Gastroesophageal sphincter (tissue), 3 donors: ENCODE measurements around the gene STXBP5L.

Experiments used
- EP300 ChIP-seq: sonication (generic); formaldehyde crosslinking; IDR thresholded peaks from one replicate; pipeline ENCODE4 v1.6.1; 2017; ENCODE audit warnings: antibody characterized with exemption, mild to moderate bottlenecking
- POLR2A ChIP-seq, 2 donors: fragments of 450-650 bp; IDR thresholded peaks; one replicate each; pipeline ENCODE4 v1.6.1; 2017; ENCODE audit warnings: antibody characterized with exemption in 2 of 2, mild to moderate bottlenecking in 2 of 2, moderate library complexity in 1 of 2
- POLR2AphosphoS5 ChIP-seq: sonication (generic); formaldehyde crosslinking; IDR thresholded peaks from one replicate; pipeline ENCODE4 v1.6.1; 2017; ENCODE audit warnings: antibody characterized with exemption
- TF ChIP-seq, protein P1 (sequence below), 4 experiments: fragments of 200-600 bp in 2 of 4; fragments of 450-650 bp in 2 of 4; sonication (generic) in 1 of 4; IDR thresholded peaks; one replicate each; pipeline ENCODE4 v1.5.1; 2017 to 2019; ENCODE audit warnings: antibody characterized with exemption in 4 of 4, mild to moderate bottlenecking in 2 of 4, moderate library complexity in 2 of 4

GRCh38 chr3:121064121-121064520, 156.1 kb downstream of the STXBP5L start:
- TF ChIP-seq EP300 (no peak), POLR2A (IDR thresholded peaks at IDR 0.05) (no peak), POLR2AphosphoS5 (no peak)
- TF ChIP-seq, protein P1, sequence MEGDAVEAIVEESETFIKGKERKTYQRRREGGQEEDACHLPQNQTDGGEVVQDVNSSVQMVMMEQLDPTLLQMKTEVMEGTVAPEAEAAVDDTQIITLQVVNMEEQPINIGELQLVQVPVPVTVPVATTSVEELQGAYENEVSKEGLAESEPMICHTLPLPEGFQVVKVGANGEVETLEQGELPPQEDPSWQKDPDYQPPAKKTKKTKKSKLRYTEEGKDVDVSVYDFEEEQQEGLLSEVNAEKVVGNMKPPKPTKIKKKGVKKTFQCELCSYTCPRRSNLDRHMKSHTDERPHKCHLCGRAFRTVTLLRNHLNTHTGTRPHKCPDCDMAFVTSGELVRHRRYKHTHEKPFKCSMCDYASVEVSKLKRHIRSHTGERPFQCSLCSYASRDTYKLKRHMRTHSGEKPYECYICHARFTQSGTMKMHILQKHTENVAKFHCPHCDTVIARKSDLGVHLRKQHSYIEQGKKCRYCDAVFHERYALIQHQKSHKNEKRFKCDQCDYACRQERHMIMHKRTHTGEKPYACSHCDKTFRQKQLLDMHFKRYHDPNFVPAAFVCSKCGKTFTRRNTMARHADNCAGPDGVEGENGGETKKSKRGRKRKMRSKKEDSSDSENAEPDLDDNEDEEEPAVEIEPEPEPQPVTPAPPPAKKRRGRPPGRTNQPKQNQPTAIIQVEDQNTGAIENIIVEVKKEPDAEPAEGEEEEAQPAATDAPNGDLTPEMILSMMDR (IDR thresholded peaks at IDR 0.05): no peak
